CD4-positive, alpha-beta T cell (primary cell): ENCODE data around the gene METRNL. TPM values are rescaled to one million over a fixed set of nuclear protein-coding genes. Genes with fewer than 3 reads are reported as not detected.
A peak's percentile ranks its signal among the peaks of the same experiment; 100 is the strongest.
"Not testable (repeated sequence)": the region's sequence is repeated elsewhere in the genome, so short reads cannot be mapped to it uniquely, and the experiment has no call there.

Source experiments
- ATAC-seq: fragments of 200-7000 bp; cut with Tn5 transposase; one replicate; pipeline ENCODE4 v1.10.0; 2022; ENCODE audit warnings: mild to moderate bottlenecking; ENCODE audit not compliant: poor library complexity
- CTCF ChIA-PET: fragments of 350-600 bp; sonication (Branson Sonifier 250); formaldehyde crosslinking; loops from one replicate; lab custom pipeline; 2021; ENCODE audit warnings: antibody characterized with exemption, inconsistent platforms; lab: Charles Lee
- POLR2A ChIA-PET: fragments of 350-600 bp; sonication (Branson Sonifier 250); formaldehyde crosslinking; loops from one replicate; lab custom pipeline; 2021; ENCODE audit warnings: antibody characterized with exemption, inconsistent platforms; lab: Charles Lee
- DNase-seq, 14 experiments: peaks; one replicate each; pipeline ENCODE4 v3.0.0-alpha.2; 2013 to 2020; ENCODE audit warnings: mixed read lengths in 2 of 14
- H3K27ac ChIP-seq, 2 donors: one replicate each; pipeline versions ENCODE4 v1.5.1 to v1.7.0; 2013; ENCODE audit warnings: low read length in 2 of 2, low read depth in 1 of 2, mild to moderate bottlenecking in 1 of 2
- H3K27me3 ChIP-seq, 2 experiments: 1 replicate in 1 of 2; 2 replicates in 1 of 2; pipeline versions ENCODE4 v1.6.1 to v1.7.0; 2013; ENCODE audit warnings: low read length in 2 of 2, control low read depth in 1 of 2, mild to moderate bottlenecking in 1 of 2, moderate library complexity in 1 of 2; ENCODE audit not compliant: insufficient read depth in 2 of 2, control insufficient read depth in 1 of 2
- H3K36me3 ChIP-seq: one replicate; pipeline ENCODE4 v1.6.1; 2013; ENCODE audit warnings: low read length, control low read depth; ENCODE audit not compliant: insufficient read depth
- H3K4me1 ChIP-seq: one replicate; pipeline ENCODE4 v1.6.1; 2013; ENCODE audit warnings: low read length, control low read depth; ENCODE audit not compliant: insufficient read depth
- H3K4me3 ChIP-seq: one replicate; pipeline ENCODE4 v1.5.1; 2013; ENCODE audit warnings: mild to moderate bottlenecking, low read length, moderate library complexity
- H3K9me3 ChIP-seq, 2 experiments: 1 replicate in 1 of 2; 2 replicates in 1 of 2; pipeline versions ENCODE4 v1.6.1 to v1.7.0; 2013; ENCODE audit warnings: low read length in 2 of 2, mild to moderate bottlenecking in 2 of 2, control low read depth in 1 of 2, moderate library complexity in 1 of 2; ENCODE audit not compliant: control insufficient read depth in 1 of 2, insufficient read depth in 1 of 2
- H3K27ac Mint-ChIP-seq: one replicate; pipeline ENCODE4 v1.8.0; 2020; ENCODE audit warnings: mixed read lengths
- H3K27me3 Mint-ChIP-seq: one replicate; pipeline ENCODE4 v1.8.0; 2021; ENCODE audit warnings: mixed read lengths
- H3K36me3 Mint-ChIP-seq: one replicate; pipeline ENCODE4 v1.8.0; 2021; ENCODE audit warnings: low read depth, mixed read lengths
- H3K4me1 Mint-ChIP-seq: one replicate; pipeline ENCODE4 v1.8.0; 2021; ENCODE audit warnings: low read depth, mixed read lengths
- H3K4me3 Mint-ChIP-seq: one replicate; pipeline ENCODE4 v1.8.0; 2020; ENCODE audit warnings: mild to moderate bottlenecking, mixed read lengths
- H3K9me3 Mint-ChIP-seq: one replicate; pipeline ENCODE4 v1.8.0; 2020; ENCODE audit warnings: mixed read lengths
- CTCF ChIP-seq: fragments of 200-600 bp; IDR thresholded peaks from one replicate; pipeline ENCODE4 v1.8.0; 2022; ENCODE audit warnings: antibody characterized with exemption, mild to moderate bottlenecking
- intact Hi-C, 2 experiments: fragments of 100-400 bp; cut with DNase I in 1 of 2; cut with micrococcal nuclease in 1 of 2; formaldehyde crosslinking; loops; one replicate each; pipeline versions ENCODE4 v1.15.1 to v1.9.0; 2023 to 2025; cut with DNase I, micrococcal nuclease
- polyA plus RNA-seq, 2 donors: library from polyadenylated mRNA; unstranded; fragments of 120-200 nt; gene quantifications; one replicate each; pipeline ENCODE4 v1.2.1, GENCODE V29; 2013
- total RNA-seq, 174 experiments: library from RNA in 2 of 174; stranded (reverse) in 2 of 174; gene quantifications; one replicate each; pipeline ENCODE4 v1.2.3 and lab custom pipeline; 2021 to 2026

Gene METRNL
- total RNA-seq, result 10 to 100 TPM; 24.5 to 26.9 TPM
- polyA plus RNA-seq (2013, experiment 1 of 2), result 9.5 TPM
- 9.6 TPM for polyA plus RNA-seq (2013, experiment 2 of 2)
- 0.68 to 71.7 (median 10.7) reads per million in 172 experiments for total RNA-seq (lab: John Stamatoyannopoulos, UW)

GRCh38 chr17:83079352-83079747, at the start of gene METRNL:
Gene METRNL (plus strand): TSS chr17:83079609. CDS start chr17:83079816, 207 bp downstream.
- intact Hi-C loops, result loop anchor here in 1 of 2 experiments (2.0 kb wide), 1 partner anchor 29 kb away; no protein-coding TSS in a partner anchor
- no peaks in the 10 kb centered on the region for H3K9me3 ChIP-seq

GRCh38 chr17:83030432-83030831, 49.0 kb upstream of the METRNL start:
- ATAC-seq (no peak), DNase-seq (no peak)
- no peak overlapping the region for H3K27ac Mint-ChIP-seq
- H3K4me1 Mint-ChIP-seq, result peaks cover 13% of the 10 kb centered on the region
- Histone ChIP-seq H3K27ac (no peak overlapping the region), H3K4me1 (peaks cover 6% of the 10 kb centered on the region), H3K36me3 (peaks cover 12% of the 10 kb centered on the region), H3K4me3 (no peak overlapping the region), H3K9me3 (no peaks in the 10 kb centered on the region), H3K27me3 (no peaks in the 10 kb centered on the region)
- TF ChIP-seq CTCF, result no peak
- ChIA-PET POLR2A (no interaction called here), CTCF (no interaction called here)
- H3K9me3 Mint-ChIP-seq, result no peaks in the 10 kb centered on the region
- H3K36me3 Mint-ChIP-seq, result peaks cover 36% of the 10 kb centered on the region
- intact Hi-C loops, result no loop called here
- H3K27me3 Mint-ChIP-seq, result no peaks in the 10 kb centered on the region
- no peak overlapping the region for H3K4me3 Mint-ChIP-seq

More at GRCh38 chr17:83079352-83079747, at the start of gene METRNL:
- ATAC-seq (peak; percentile 37), DNase-seq (peak in 13 of 14 experiments; percentile 27 to 77 (median 50))
- Mint-ChIP-seq H3K9me3 (no peaks in the 10 kb centered on the region), H3K27ac (no peak within 1 kb of the TSS), H3K4me1 (peaks cover 7% of the 10 kb centered on the region), H3K27me3 (peaks cover 23% of the 10 kb centered on the region), H3K4me3 (peak within 1 kb of the TSS; percentile 58), H3K36me3 (no peaks in the 10 kb centered on the region)
- Histone ChIP-seq H3K27ac (no peak within 1 kb of the TSS), H3K4me1 (peaks cover 43% of the 10 kb centered on the region), H3K4me3 (peak within 1 kb of the TSS; percentile 45), H3K27me3 (peaks cover 10 to 12% of the 10 kb centered on the region in 2 experiments), H3K36me3 (no peaks in the 10 kb centered on the region)
- TF ChIP-seq CTCF, result no peak
- ChIA-PET CTCF (no interaction called here), POLR2A (interaction anchor here (0.9 to 1.0 kb wide), 2 partner anchors 28 to 31 kb away, joined by 3 to 7 read pairs; no protein-coding TSS in a partner anchor)

- ChIA-PET CTCF (no interaction called here), POLR2A (no interaction called here)
- peaks cover 19% of the 10 kb centered on the region for H3K36me3 ChIP-seq
- Mint-ChIP-seq H3K4me1 (peaks cover 4% of the 10 kb centered on the region), H3K27me3 (no peaks in the 10 kb centered on the region), H3K9me3 (no peaks in the 10 kb centered on the region), H3K4me3 (no peak overlapping the region), H3K36me3 (peaks cover 46% of the 10 kb centered on the region), H3K27ac (no peak overlapping the region)
- intact Hi-C loops, result no loop called here
- no peaks in the 10 kb centered on the region for H3K27me3 ChIP-seq
- H3K4me1 ChIP-seq, result peaks cover under 1% of the 10 kb centered on the region
- H3K4me3 ChIP-seq, result no peak overlapping the region
- no peak overlapping the region for H3K27ac ChIP-seq
- DNase-seq, result no peak
- no peak for TF ChIP-seq CTCF
- no peaks in the 10 kb centered on the region for H3K9me3 ChIP-seq
- no peak for ATAC-seq
These were observed 48.0 kb upstream of the METRNL start for GRCh38 chr17:83031321-83031945.

GRCh38 chr17:83031946-83032451, 47.4 kb upstream of the METRNL start:
- H3K9me3 Mint-ChIP-seq, intact Hi-C loops, H3K27me3 ChIP-seq, DNase-seq, H3K27ac Mint-ChIP-seq, CTCF ChIA-PET, H3K9me3 ChIP-seq, H3K4me3 ChIP-seq, ATAC-seq, H3K4me3 Mint-ChIP-seq, H3K4me1 ChIP-seq, H3K27me3 Mint-ChIP-seq, POLR2A ChIA-PET, H3K27ac ChIP-seq, H3K4me1 Mint-ChIP-seq: not testable (repeated sequence)
- H3K36me3 Mint-ChIP-seq, result peaks cover 51% of the 10 kb centered on the region
- H3K36me3 ChIP-seq, result peaks cover 20% of the 10 kb centered on the region
